ENCODE results near the gene DCAF12.

DNA sequence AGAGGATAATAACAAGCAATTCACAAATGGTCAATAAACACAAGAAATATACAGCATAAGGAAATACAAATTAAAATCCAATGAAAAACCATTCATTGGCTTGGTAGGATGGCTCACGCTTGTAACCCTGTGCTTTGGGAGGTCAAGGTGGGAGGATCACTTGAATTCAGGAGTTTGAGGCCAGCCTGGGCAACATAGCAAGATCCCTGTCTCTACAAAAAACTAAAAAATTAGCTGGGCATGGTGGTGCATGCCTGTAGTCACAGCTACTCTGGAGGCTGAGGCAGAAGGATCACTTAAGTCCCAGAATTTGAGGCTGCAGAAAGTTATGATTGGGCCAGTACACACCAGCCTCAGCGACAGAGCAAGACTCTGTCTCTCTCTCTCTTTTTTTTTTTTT, 31.4 kb upstream of the DCAF12 start:
- no peak for TF ChIP-seq CHD1 (IDR thresholded peaks at IDR 0.05; ENCODE audit: low read depth, low read length)
- no peak for TF ChIP-seq RXRA (IDR thresholded peaks at IDR 0.05; ENCODE audit: insufficient read depth, low read depth, low read length)
- no peak for TF ChIP-seq TCF12 (IDR thresholded peaks at IDR 0.05; ENCODE audit: low read depth, low read length)
- TF ChIP-seq CTCF (IDR thresholded peaks at IDR 0.05; ENCODE audit: control extremely low read depth in 1 of 3, insufficient read depth in 1 of 3, low read depth in 1 of 3, low read length in 3 of 3) = no peak
- no peak for TF ChIP-seq POLR2A (IDR thresholded peaks at IDR 0.05; ENCODE audit: control extremely low read depth in 1 of 2, low read depth in 2 of 2, low read length in 2 of 2)
- no peak for TF ChIP-seq BACH1 (IDR thresholded peaks at IDR 0.05; ENCODE audit: low read length)
- no peak for TF ChIP-seq RAD21 (IDR thresholded peaks at IDR 0.05 in 1 of 2, conservative IDR thresholded peaks at IDR 0.05 in 1 of 2; ENCODE audit: low read depth in 2 of 2, low read length in 2 of 2)
- TF ChIP-seq ATF2 (IDR thresholded peaks at IDR 0.05; ENCODE audit: low read length) = no peak
- no peak for TF ChIP-seq ZNF274 (IDR thresholded peaks at IDR 0.05; ENCODE audit: borderline replicate concordance, extremely low read depth, low read length)
